Mesenteric fat pad (tissue), 1 donor: ENCODE results near the gene EDN2. TPM values are rescaled to one million over a fixed set of nuclear protein-coding genes. Genes with fewer than 3 reads are reported as not detected.
A peak's percentile ranks its signal among the peaks of the same experiment; 100 is the strongest.

ENCODE experiments used
- DNase-seq: peaks from one replicate; pipeline ENCODE4 v3.0.0-alpha.2; 2020; ENCODE audit warnings: low spot score
- total RNA-seq: library from RNA; stranded (reverse); fragmentation: NEBNext Ultra II Directional; extraction: Animal tissue kit (Norgen Biotek cat#: 25700); gene quantifications from one replicate; pipeline ENCODE4 v1.2.1, GENCODE V29; 2021
- donor health status: DM: yes; HTN: yes; CAD: no.

The EDN2 gene
- total RNA-seq, 1 donor from 2014 or later: not detected

DNA sequence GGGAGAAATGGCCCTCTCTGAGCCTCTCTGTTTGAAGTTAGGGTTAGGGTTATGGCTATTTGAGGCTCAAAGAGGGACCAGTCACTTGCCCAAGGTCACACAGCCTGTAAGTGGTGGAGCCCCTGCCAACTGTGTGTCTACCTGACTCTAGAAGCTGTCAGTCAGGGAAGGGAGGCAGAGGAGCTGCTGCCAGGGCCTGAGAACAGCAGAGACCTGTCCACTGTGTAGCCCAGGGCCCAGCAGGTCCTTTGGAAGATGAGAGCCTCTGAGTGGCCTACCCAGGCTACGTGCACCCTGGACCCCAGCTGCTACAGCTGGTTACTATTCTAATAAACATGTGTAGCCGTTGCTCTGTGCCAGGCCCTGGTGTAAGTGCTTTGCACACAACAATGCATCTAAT is 15.1 kb upstream of the EDN2 start:
- no peak for DNase-seq

DNA sequence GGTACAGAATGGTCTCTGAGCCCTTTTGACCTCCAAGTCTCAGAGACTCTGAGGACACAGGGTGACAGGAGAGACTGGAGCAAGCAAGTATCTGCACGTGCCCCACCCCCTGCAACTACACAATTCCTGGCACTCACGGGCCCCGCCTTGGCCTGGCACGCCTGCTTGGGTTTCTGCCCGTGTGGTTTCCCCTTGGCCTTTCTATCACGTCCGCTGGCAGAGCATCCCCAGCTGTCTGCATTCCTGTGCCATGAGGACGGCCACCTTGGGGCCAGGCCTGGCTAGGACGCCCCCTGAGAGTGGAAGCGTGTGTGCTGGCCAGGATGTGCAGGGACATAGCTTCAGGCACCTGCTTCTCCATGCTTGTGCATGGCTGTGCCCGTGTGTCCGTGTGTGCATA is 14.3 kb upstream of the EDN2 start:
- no peak for DNase-seq

DNA sequence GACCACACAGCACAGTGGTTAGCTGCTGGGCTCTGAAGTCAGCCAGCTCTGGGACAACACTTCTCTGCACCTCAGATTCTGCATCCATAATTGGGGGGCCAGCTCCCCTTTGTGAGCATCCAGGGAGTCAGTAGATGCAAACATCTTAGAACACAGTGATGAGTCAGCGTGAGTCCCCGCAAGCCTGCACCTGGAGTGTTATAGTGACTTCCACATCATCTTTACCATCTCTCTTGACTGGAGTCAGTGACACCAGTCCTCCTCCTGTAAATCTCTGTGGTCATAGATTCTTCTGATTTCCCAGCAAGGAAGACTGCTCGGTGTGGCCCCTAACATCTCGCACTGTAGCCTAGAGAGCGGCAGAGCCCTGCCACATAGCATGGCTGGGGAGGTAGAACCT is 13.9 kb upstream of the EDN2 start:
- no peak for DNase-seq

DNA sequence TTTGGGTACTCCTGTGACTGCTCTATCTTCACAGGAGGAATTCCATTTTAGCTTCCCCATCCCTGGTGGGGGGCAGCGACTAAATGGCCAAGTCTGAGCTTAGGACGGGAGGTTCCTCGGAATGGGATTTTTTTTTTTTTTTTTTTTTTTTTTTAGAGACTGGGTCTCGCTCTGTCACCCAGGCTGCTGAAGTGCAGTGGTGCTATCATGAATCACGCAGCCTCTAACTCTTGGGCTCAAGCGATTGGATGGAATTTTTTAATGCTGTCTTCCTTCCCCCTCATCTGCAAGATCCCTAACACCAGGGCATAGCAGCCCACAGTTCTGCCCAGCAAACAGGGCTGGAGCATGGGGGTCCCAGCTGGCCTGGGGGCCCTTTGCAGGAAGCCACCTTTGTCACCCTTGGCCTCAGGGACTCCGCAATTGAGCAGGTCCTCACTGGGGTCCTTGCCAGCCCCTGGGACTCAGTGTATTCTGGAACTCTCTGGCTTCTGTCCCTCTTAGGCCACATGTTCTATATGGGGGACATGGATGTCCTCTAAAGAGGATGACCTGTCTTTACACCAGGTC is 13.1 kb upstream of the EDN2 start:
- DNase-seq: no peak

GRCh38 chr1:41497056-41497440 is 12.6 kb upstream of the EDN2 start:
- DNase-seq: no peak

- DNase-seq: peak; percentile 97
Observed at GRCh38 chr1:41496080-41497055, 11.9 kb upstream of the EDN2 start.

- DNase-seq: no peak
Observed at GRCh38 chr1:41495210-41495948, 10.9 kb upstream of the EDN2 start.

GRCh38 chr1:41494351-41495209 is 10.1 kb upstream of the EDN2 start:
- no peak for DNase-seq

- no peak for DNase-seq
Observed at GRCh38 chr1:41493626-41494350, 9.3 kb upstream of the EDN2 start.

- no peak for DNase-seq
Observed at GRCh38 chr1:41493117-41493536, 8.6 kb upstream of the EDN2 start.

GRCh38 chr1:41492341-41492848 is 7.9 kb upstream of the EDN2 start:
- no peak for DNase-seq

- no peak for DNase-seq
Observed at GRCh38 chr1:41490911-41491310, 6.4 kb upstream of the EDN2 start.

DNA sequence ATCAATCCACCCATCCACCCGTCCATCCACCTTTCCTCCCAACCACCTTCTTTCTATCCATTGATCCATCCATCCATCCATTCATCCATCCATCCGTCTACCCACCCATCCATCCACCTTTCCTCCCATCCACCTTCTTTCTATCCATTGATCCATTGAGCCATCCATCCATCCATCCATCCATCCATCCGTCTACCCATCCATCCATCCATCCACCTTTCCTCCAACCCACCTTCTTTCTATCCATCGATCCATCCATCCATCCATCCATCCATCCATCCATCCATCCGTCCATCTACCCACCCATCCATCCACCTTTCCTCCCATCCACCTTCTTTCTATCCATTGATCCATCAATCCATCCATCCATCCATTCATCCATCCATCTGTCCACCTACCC is 5.1 kb upstream of the EDN2 start:
- no peak for DNase-seq

- DNase-seq: no peak
Observed at GRCh38 chr1:41488040-41488951, 3.8 kb upstream of the EDN2 start.

DNA sequence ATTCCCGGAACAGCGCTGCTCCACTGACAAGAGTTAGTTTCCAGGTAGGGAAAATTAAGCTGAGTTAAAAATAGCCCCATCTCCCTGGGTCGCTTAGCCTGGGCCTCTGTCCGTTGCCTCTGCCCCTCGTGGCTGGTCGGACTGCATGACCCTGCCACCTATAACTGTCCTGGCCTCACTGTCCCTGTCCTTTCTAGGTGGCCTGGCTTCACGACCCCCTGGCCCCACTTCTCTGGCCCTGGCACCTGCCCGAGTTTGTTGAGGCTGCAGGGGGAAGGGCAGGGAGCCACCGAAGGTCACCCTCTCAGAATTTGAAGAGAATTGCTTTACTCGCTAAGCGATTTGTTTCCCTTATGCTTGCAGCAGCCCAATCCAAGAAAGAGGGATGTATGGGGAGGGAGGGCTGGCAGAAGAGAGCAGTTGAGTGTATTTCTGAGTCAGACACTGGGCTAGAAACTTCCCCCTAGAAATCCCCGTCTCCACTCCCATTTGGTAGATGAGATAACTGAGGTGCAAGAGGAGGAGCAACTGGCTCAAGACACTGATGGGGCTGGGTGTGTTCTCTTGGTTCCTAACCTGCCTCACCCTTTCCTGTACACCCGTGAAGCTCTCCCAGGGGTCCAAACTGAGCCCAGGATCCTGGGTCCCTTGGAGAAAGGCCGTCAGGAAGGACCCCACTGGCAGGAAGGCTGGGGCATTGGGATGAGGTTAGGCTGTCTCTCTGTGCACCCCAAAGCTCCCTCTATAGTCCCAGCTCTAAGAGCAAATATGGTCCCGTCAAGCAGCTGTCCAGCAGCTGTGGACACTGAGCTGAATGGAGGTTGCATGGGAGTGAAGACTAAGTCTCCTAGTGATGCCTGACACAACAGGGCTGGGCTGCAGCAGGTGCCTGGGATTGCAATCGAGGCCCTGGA is 2.9 kb upstream of the EDN2 start:
- DNase-seq: no peak

GRCh38 chr1:41486371-41487125 is 2.1 kb upstream of the EDN2 start:
- DNase-seq: no peak

DNA sequence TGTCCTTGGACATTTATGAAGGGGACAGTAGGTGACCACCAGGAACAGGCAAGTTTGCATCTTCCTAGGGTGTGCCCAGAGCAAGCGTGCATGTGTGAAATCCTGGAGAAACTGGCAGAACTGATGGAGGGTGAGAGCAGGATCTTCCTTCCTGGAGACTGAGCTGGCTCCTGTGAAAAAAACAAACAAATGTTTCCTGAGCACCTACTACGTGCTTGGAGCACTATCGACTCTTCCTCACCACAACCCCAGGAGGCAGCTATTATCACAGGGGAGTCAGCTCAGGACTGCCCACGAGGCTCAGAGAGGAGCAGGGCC is 1.5 kb upstream of the EDN2 start:
- DNase-seq: no peak
